NCI-H1092 treated with DMSO at 0.1 percent for 48 hours (cell line): ENCODE measurements around the gene ACSF3.

Experiments used
- DNase-seq: peaks from one replicate; lab custom pipeline; 2025; lab: John Stamatoyannopoulos, UW

ACSF3 gene

GRCh38 chr16:89095491-89095951, 1.9 kb downstream of the ACSF3 start:
- DNase-seq: no peak

- DNase-seq: no peak
Observed at GRCh38 chr16:89096042-89096717, 2.5 kb downstream of the ACSF3 start.

- no peak for DNase-seq
Observed at GRCh38 chr16:89096768-89097391, 3.2 kb downstream of the ACSF3 start.

- no peak for DNase-seq
Observed at GRCh38 chr16:89097392-89097772, 3.7 kb downstream of the ACSF3 start.

- DNase-seq: no peak
Observed at GRCh38 chr16:89098767-89099430, 5.2 kb downstream of the ACSF3 start.

GRCh38 chr16:89099905-89100304, 6.3 kb downstream of the ACSF3 start:
- no peak for DNase-seq

- DNase-seq: no peak
Observed at GRCh38 chr16:89100601-89101302, 7.1 kb downstream of the ACSF3 start.

GRCh38 chr16:89101303-89102040, 7.8 kb downstream of the ACSF3 start:
- DNase-seq: no peak

- no peak for DNase-seq
Observed at GRCh38 chr16:89102041-89102471, 8.4 kb downstream of the ACSF3 start.

- DNase-seq: no peak
Observed at GRCh38 chr16:89102481-89103073, 8.9 kb downstream of the ACSF3 start.

GRCh38 chr16:89103156-89103555, 9.5 kb downstream of the ACSF3 start:
- DNase-seq: no peak

- DNase-seq: no peak
Observed at GRCh38 chr16:89103781-89104180, 10.1 kb downstream of the ACSF3 start.

GRCh38 chr16:89104303-89104702, 10.7 kb downstream of the ACSF3 start:
- no peak for DNase-seq

- no peak for DNase-seq
Observed at GRCh38 chr16:89104930-89105571, 11.4 kb downstream of the ACSF3 start.

- no peak for DNase-seq
Observed at GRCh38 chr16:89105599-89106151, 12.0 kb downstream of the ACSF3 start.

GRCh38 chr16:89106533-89107202, 13.0 kb downstream of the ACSF3 start:
- no peak for DNase-seq

GRCh38 chr16:89107203-89107582, 13.5 kb downstream of the ACSF3 start:
- no peak for DNase-seq

GRCh38 chr16:89108416-89108815, 14.8 kb downstream of the ACSF3 start:
- no peak for DNase-seq

- DNase-seq: no peak
Observed at GRCh38 chr16:89110641-89111040, 17.0 kb downstream of the ACSF3 start.

- DNase-seq: no peak
Observed at GRCh38 chr16:89111263-89111662, 17.6 kb downstream of the ACSF3 start.
